HepG2 (cell line): ENCODE measurements around the gene MYRIP. TPM values are rescaled to one million over a fixed set of nuclear protein-coding genes. Genes with fewer than 3 reads are reported as not detected.
A peak's percentile ranks its signal among the peaks of the same experiment; 100 is the strongest.

Experiments used
- AGO1 ChIP-seq: fragments of 200-400 bp; formaldehyde crosslinking; IDR thresholded peaks from 2 replicates; pipeline ENCODE4 v1.6.1; 2017; ENCODE audit warnings: mild to moderate bottlenecking, low read depth, low read length, moderate library complexity; ENCODE audit not compliant: poor library complexity, severe bottlenecking
- ATRX ChIP-seq: sonication (generic); formaldehyde crosslinking; IDR thresholded peaks from 2 replicates; pipeline ENCODE4 v1.4.0; 2020; ENCODE audit warnings: missing genetic modification reagents, borderline replicate concordance
- KLF16 ChIP-seq, 2 experiments: sonication (generic) in 1 of 2; formaldehyde crosslinking in 1 of 2; IDR thresholded peaks; 2 replicates each; pipeline versions ENCODE4 v1.6.1 to v1.8.0; 2016 to 2023; ENCODE audit warnings: missing genetic modification reagents in 2 of 2, missing compliant biosample characterization in 1 of 2
- MATR3 ChIP-seq: sonication (generic); formaldehyde crosslinking; IDR thresholded peaks from 2 replicates; pipeline ENCODE4 v1.4.0; 2020; ENCODE audit warnings: missing genetic modification reagents
- NR0B2 ChIP-seq: sonication (generic); formaldehyde crosslinking; IDR thresholded peaks from 2 replicates; pipeline ENCODE4 v1.4.0; 2020; ENCODE audit warnings: mild to moderate bottlenecking, missing genetic modification reagents
- POLR2AphosphoS5 ChIP-seq: IDR thresholded peaks from 2 replicates; pipeline ENCODE4 v1.6.1; 2012; ENCODE audit warnings: low read depth, low read length
- RNF2 ChIP-seq: fragments of 450-650 bp; conservative IDR thresholded peaks from 2 replicates; pipeline ENCODE4 v1.6.1; 2016; ENCODE audit warnings: low read depth
- SRSF9 ChIP-seq: fragments of 200-400 bp; formaldehyde crosslinking; IDR thresholded peaks from 2 replicates; pipeline ENCODE4 v1.6.1; 2018; ENCODE audit warnings: borderline replicate concordance, mild to moderate bottlenecking, low read depth, low read length; ENCODE audit not compliant: insufficient read depth, poor library complexity, severe bottlenecking
- TBP ChIP-seq: sonication (generic); formaldehyde crosslinking; IDR thresholded peaks from 2 replicates; pipeline ENCODE4 v1.5.0; 2020; ENCODE audit warnings: missing genetic modification reagents
- THAP11 ChIP-seq: IDR thresholded peaks from 2 replicates; pipeline ENCODE4 v1.6.1; 2016; ENCODE audit warnings: missing biosample characterization, missing genetic modification reagents
- ZBTB7A ChIP-seq: sonication (generic); formaldehyde crosslinking; IDR thresholded peaks from 2 replicates; pipeline ENCODE4 v1.8.0; 2022; ENCODE audit warnings: mild to moderate bottlenecking, missing genetic modification reagents
- ZNF207 ChIP-seq: fragments of 450-650 bp; IDR thresholded peaks from 2 replicates; pipeline ENCODE4 v1.6.1; 2016; ENCODE audit warnings: antibody characterized with exemption, borderline replicate concordance
- ZNF326 ChIP-seq: sonication (generic); formaldehyde crosslinking; IDR thresholded peaks from 2 replicates; pipeline ENCODE4 v1.4.0; 2020; ENCODE audit warnings: missing genetic modification reagents, borderline replicate concordance
- ZNF362 ChIP-seq: sonication (generic); formaldehyde crosslinking; IDR thresholded peaks from 2 replicates; pipeline ENCODE4 v1.4.0; 2020; ENCODE audit warnings: missing genetic modification reagents, mild to moderate bottlenecking, borderline replicate concordance
- ZNF777 ChIP-seq: sonication (generic); formaldehyde crosslinking; IDR thresholded peaks from 2 replicates; pipeline ENCODE4 v1.4.0; 2020; ENCODE audit warnings: missing genetic modification reagents
- ZSCAN29 ChIP-seq: sonication (generic); formaldehyde crosslinking; conservative IDR thresholded peaks from 2 replicates; pipeline ENCODE4 v1.4.0; 2020; ENCODE audit warnings: mild to moderate bottlenecking, missing genetic modification reagents
- polyA plus RNA-seq, 8 experiments: library from polyadenylated mRNA; depleted of rRNA in 3 of 8; stranded (reverse) in 7 of 8; unstranded in 1 of 8; fragments of >200 nt; fragmentation: Illumina TruSeq in 4 of 8; extraction: Trizol in 4 of 8; gene quantifications; 2 replicates each; pipeline versions ENCODE4 v1.2.1 to v1.2.3, GENCODE V29; 2011 to 2016; ENCODE audit warnings: low read depth in 4 of 8, missing spikeins in 1 of 8, mixed read lengths in 1 of 8; ENCODE audit not compliant: insufficient read depth in 1 of 8
- total RNA-seq, 5 experiments: library from RNA; depleted of rRNA; stranded (reverse); fragments of >200 nt; fragmentation: Illumina TruSeq; extraction: Trizol; gene quantifications; 2 replicates each; pipeline ENCODE4 v1.2.3, GENCODE V29; 2016; ENCODE audit warnings: low read depth in 1 of 5
- TF ChIP-seq, protein P1 (sequence below): sonication (generic); formaldehyde crosslinking; IDR thresholded peaks from 2 replicates; pipeline ENCODE4; 2020; ENCODE audit warnings: missing genetic modification reagents, mild to moderate bottlenecking, borderline replicate concordance
- TF ChIP-seq, protein P2 (sequence below): sonication (generic); formaldehyde crosslinking; IDR thresholded peaks from 2 replicates; pipeline ENCODE4 v1.5.1; 2020; ENCODE audit warnings: missing genetic modification reagents, mild to moderate bottlenecking, borderline replicate concordance
- TF ChIP-seq, protein P3 (sequence below): sonication (generic); formaldehyde crosslinking; IDR thresholded peaks from 2 replicates; pipeline ENCODE4 v1.8.1; 2022; ENCODE audit warnings: mild to moderate bottlenecking, missing genetic modification reagents
- TF ChIP-seq, protein P4 (sequence below): sonication (generic); formaldehyde crosslinking; IDR thresholded peaks from 2 replicates; pipeline ENCODE4 v1.8.0; 2022; ENCODE audit warnings: missing genetic modification reagents, mild to moderate bottlenecking, borderline replicate concordance

The MYRIP gene
- total and polyA plus RNA-seq, 2 of the 13 experiments (the other 11 are each of a cell fraction or from before 2014, with no cell fraction given) = 0.64 to 0.84 TPM

GRCh38 chr3:39809995-39810595 lies 686 bp downstream of the MYRIP start (continued):
- TF ChIP-seq, protein P1, sequence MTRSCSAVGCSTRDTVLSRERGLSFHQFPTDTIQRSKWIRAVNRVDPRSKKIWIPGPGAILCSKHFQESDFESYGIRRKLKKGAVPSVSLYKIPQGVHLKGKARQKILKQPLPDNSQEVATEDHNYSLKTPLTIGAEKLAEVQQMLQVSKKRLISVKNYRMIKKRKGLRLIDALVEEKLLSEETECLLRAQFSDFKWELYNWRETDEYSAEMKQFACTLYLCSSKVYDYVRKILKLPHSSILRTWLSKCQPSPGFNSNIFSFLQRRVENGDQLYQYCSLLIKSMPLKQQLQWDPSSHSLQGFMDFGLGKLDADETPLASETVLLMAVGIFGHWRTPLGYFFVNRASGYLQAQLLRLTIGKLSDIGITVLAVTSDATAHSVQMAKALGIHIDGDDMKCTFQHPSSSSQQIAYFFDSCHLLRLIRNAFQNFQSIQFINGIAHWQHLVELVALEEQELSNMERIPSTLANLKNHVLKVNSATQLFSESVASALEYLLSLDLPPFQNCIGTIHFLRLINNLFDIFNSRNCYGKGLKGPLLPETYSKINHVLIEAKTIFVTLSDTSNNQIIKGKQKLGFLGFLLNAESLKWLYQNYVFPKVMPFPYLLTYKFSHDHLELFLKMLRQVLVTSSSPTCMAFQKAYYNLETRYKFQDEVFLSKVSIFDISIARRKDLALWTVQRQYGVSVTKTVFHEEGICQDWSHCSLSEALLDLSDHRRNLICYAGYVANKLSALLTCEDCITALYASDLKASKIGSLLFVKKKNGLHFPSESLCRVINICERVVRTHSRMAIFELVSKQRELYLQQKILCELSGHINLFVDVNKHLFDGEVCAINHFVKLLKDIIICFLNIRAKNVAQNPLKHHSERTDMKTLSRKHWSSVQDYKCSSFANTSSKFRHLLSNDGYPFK (CRISPR knock-in tag) = no peak
- TF ChIP-seq, protein P2, sequence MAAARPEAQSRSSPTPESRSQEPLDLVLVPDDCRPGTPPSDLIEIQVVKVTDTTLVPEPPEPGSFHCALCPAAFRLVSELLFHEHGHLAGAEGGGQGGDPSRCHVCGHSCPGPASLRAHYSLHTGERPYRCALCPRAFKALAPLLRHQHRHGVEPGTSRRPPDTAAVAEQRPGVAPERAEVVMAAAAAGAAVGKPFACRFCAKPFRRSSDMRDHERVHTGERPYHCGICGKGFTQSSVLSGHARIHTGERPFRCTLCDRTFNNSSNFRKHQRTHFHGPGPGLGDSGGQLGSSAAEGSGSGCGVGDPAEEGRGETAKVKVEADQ (CRISPR knock-in tag) = no peak
- TF ChIP-seq ZNF777 (CRISPR knock-in tag) = peak; percentile 59; the same call in 1 of the 2 replicates
- TF ChIP-seq THAP11 = no peak
- TF ChIP-seq POLR2AphosphoS5 = no peak
- TF ChIP-seq, protein P3, sequence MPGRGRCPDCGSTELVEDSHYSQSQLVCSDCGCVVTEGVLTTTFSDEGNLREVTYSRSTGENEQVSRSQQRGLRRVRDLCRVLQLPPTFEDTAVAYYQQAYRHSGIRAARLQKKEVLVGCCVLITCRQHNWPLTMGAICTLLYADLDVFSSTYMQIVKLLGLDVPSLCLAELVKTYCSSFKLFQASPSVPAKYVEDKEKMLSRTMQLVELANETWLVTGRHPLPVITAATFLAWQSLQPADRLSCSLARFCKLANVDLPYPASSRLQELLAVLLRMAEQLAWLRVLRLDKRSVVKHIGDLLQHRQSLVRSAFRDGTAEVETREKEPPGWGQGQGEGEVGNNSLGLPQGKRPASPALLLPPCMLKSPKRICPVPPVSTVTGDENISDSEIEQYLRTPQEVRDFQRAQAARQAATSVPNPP (CRISPR knock-in tag) = no peak
- TF ChIP-seq RNF2 = no peak
- TF ChIP-seq NR0B2 (CRISPR knock-in tag) = no peak
- no peak for TF ChIP-seq AGO1
- TF ChIP-seq TBP (CRISPR knock-in tag) = no peak
- no peak for TF ChIP-seq ATRX (CRISPR knock-in tag)
- TF ChIP-seq ZSCAN29 = no peak
- no peak for TF ChIP-seq ZNF362 (CRISPR knock-in tag)
- TF ChIP-seq ZBTB7A = no peak
- no peak for TF ChIP-seq ZNF207
- no peak for TF ChIP-seq MATR3 (CRISPR knock-in tag)
- TF ChIP-seq SRSF9 = no peak
- TF ChIP-seq, protein P4, sequence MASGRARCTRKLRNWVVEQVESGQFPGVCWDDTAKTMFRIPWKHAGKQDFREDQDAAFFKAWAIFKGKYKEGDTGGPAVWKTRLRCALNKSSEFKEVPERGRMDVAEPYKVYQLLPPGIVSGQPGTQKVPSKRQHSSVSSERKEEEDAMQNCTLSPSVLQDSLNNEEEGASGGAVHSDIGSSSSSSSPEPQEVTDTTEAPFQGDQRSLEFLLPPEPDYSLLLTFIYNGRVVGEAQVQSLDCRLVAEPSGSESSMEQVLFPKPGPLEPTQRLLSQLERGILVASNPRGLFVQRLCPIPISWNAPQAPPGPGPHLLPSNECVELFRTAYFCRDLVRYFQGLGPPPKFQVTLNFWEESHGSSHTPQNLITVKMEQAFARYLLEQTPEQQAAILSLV = 0 out of 2 replicates have a peak, but pooled peaks have one; percentile 8
- TF ChIP-seq ZNF326 (CRISPR knock-in tag) = no peak
- no peak for TF ChIP-seq KLF16 (CRISPR knock-in tag; IDR thresholded peaks at IDR 0.05)
